H1 (cell line): ENCODE results near the gene RHOBTB3. TPM values are rescaled to one million over a fixed set of nuclear protein-coding genes. Genes with fewer than 3 reads are reported as not detected.

ENCODE experiments used
- CTCF ChIA-PET: fragments of 300-600 bp; sonication (Branson Sonifier 250); formaldehyde crosslinking; loops from one replicate; lab custom pipeline; 2021; ENCODE audit not compliant: partially characterized antibody; lab: Charles Lee
- POLR2A ChIA-PET: fragments of 300-600 bp; sonication (Branson Sonifier 250); formaldehyde crosslinking; loops from one replicate; lab custom pipeline; 2021; ENCODE audit warnings: inconsistent platforms; ENCODE audit not compliant: partially characterized antibody; lab: Charles Lee
- DNase-seq, 2 experiments: peaks; one replicate each; pipeline versions ENCODE4 v3.0.0 to v3.0.0-alpha.2; 2010 to 2022; ENCODE audit warnings: low spot score in 2 of 2, low read depth in 1 of 2, mixed read lengths in 1 of 2
- FAIRE-seq: peaks from 2 replicates; lab custom pipeline; 2011; peaks lifted over from hg19 to GRCh38; lab: Jason Lieb, UNC
- H2AFZ ChIP-seq: 2 replicates; pipeline ENCODE4 v1.8.1; 2012; ENCODE audit warnings: low read length, inconsistent platforms
- H2AK5ac ChIP-seq: 2 replicates; pipeline ENCODE4 v1.6.1; 2013; ENCODE audit warnings: low read depth, low read length
- H2BK120ac ChIP-seq: replicated peaks from 2 replicates; pipeline ENCODE3; 2013; ENCODE audit warnings: low read depth, low read length, inconsistent platforms
- H2BK12ac ChIP-seq: 2 replicates; pipeline ENCODE4 v1.6.1; 2013; ENCODE audit warnings: low read depth, low read length
- H2BK15ac ChIP-seq: 2 replicates; pipeline ENCODE4 v1.6.1; 2013; ENCODE audit warnings: low read length
- H2BK20ac ChIP-seq: 2 replicates; pipeline ENCODE4 v1.6.1; 2013; ENCODE audit warnings: low read length
- H2BK5ac ChIP-seq: 2 replicates; pipeline ENCODE4 v1.6.1; 2013; ENCODE audit warnings: low read depth, low read length
- H3K14ac ChIP-seq: 2 replicates; pipeline ENCODE4 v1.6.1; 2013; ENCODE audit warnings: inconsistent platforms; ENCODE audit not compliant: insufficient read length
- H3K18ac ChIP-seq: 2 replicates; pipeline ENCODE4 v1.6.1; 2013; ENCODE audit warnings: low read length; ENCODE audit errors: extremely low read depth
- H3K23ac ChIP-seq: 2 replicates; pipeline ENCODE4 v1.6.1; 2013; ENCODE audit warnings: inconsistent platforms; ENCODE audit not compliant: insufficient read length
- H3K23me2 ChIP-seq: 2 replicates; pipeline ENCODE4 v1.6.1; 2013; ENCODE audit warnings: low read depth, low read length
- H3K27ac ChIP-seq: 2 replicates; pipeline ENCODE4 v1.6.1; 2011; ENCODE audit warnings: low read depth, low read length, inconsistent platforms
- H3K27me3 ChIP-seq, 4 experiments: replicated peaks in 1 of 4; 1 replicate in 1 of 4; 2 replicates in 3 of 4; pipeline versions ENCODE4 v1.6.1 to v1.8.1; 2011 to 2013; ENCODE audit warnings: low read length in 3 of 4, mild to moderate bottlenecking in 3 of 4, inconsistent platforms in 2 of 4, mixed read lengths in 2 of 4, moderate library complexity in 1 of 4; ENCODE audit not compliant: control insufficient read depth in 3 of 4, insufficient read depth in 3 of 4; ENCODE audit errors: extremely low read depth in 1 of 4
- H3K36me3 ChIP-seq, 4 experiments: 2 replicates each; pipeline versions ENCODE4 v1.6.1 to v1.8.1; 2011 to 2013; ENCODE audit warnings: mild to moderate bottlenecking in 4 of 4, low read length in 3 of 4, moderate library complexity in 2 of 4, control low read depth in 1 of 4, inconsistent platforms in 1 of 4; ENCODE audit not compliant: insufficient read depth in 4 of 4, control insufficient read depth in 2 of 4
- H3K4ac ChIP-seq: replicated peaks from 2 replicates; pipeline ENCODE3; 2013; ENCODE audit warnings: low read length, low read depth, mixed read lengths, inconsistent platforms; ENCODE audit not compliant: insufficient read length
- H3K4me1 ChIP-seq, 4 experiments: replicated peaks in 1 of 4; 1 replicate in 1 of 4; 2 replicates in 3 of 4; pipeline versions ENCODE4 v1.6.1 to v1.8.1; 2011 to 2013; ENCODE audit warnings: low read length in 3 of 4, inconsistent platforms in 2 of 4, mixed read lengths in 1 of 4; ENCODE audit not compliant: insufficient read depth in 4 of 4, control insufficient read depth in 3 of 4
- H3K4me2 ChIP-seq, 2 experiments: 2 replicates each; pipeline versions ENCODE4 v1.6.1 to v1.8.1; 2011 to 2013; ENCODE audit warnings: low read depth in 2 of 2, low read length in 2 of 2, control low read depth in 1 of 2, inconsistent platforms in 1 of 2, mild to moderate bottlenecking in 1 of 2; ENCODE audit not compliant: insufficient read depth in 1 of 2
- H3K4me3 ChIP-seq, 4 experiments: fragments of 200-600, 300-600 bp in 1 of 4; sonication (generic), shearing (Covaris generic), sonication (Bioruptor Twin) in 1 of 4; 2 replicates each; pipeline versions ENCODE4 v1.5.1 to v1.8.1; 2011 to 2016; ENCODE audit warnings: low read length in 4 of 4, low read depth in 3 of 4, control low read depth in 2 of 4, inconsistent platforms in 2 of 4, mild to moderate bottlenecking in 2 of 4, mixed read lengths in 1 of 4, moderate library complexity in 1 of 4; ENCODE audit not compliant: insufficient read depth in 2 of 4; ENCODE audit errors: extremely low read depth in 1 of 4
- H3K56ac ChIP-seq: replicated peaks from 2 replicates; pipeline ENCODE3; 2013; ENCODE audit warnings: low read depth, mild to moderate bottlenecking, mixed read lengths, low read length, inconsistent platforms; ENCODE audit not compliant: insufficient read length
- H3K79me1 ChIP-seq: 2 replicates; pipeline ENCODE4 v1.6.1; 2013; ENCODE audit warnings: low read depth, low read length, control low read depth
- H3K79me2 ChIP-seq, 2 experiments: 2 replicates each; pipeline versions ENCODE4 v1.6.1 to v1.8.1; 2012 to 2013; ENCODE audit warnings: low read length in 2 of 2, mild to moderate bottlenecking in 2 of 2, inconsistent platforms in 1 of 2; ENCODE audit not compliant: insufficient read depth in 2 of 2, control insufficient read depth in 1 of 2
- H3K9ac ChIP-seq, 4 experiments: replicated peaks in 1 of 4; 1 replicate in 1 of 4; 2 replicates in 3 of 4; pipeline versions ENCODE4 v1.6.1 to v1.8.1; 2011 to 2013; ENCODE audit warnings: low read depth in 3 of 4, low read length in 3 of 4, control low read depth in 2 of 4, mild to moderate bottlenecking in 2 of 4, moderate library complexity in 2 of 4, inconsistent platforms in 1 of 4; ENCODE audit errors: extremely low read depth in 1 of 4
- H3K9me3 ChIP-seq, 2 experiments: 2 replicates each; pipeline versions ENCODE4 v1.6.1 to v1.8.1; 2012 to 2013; ENCODE audit warnings: mild to moderate bottlenecking in 2 of 2, moderate library complexity in 2 of 2, control low read depth in 1 of 2, inconsistent platforms in 1 of 2, low read depth in 1 of 2, low read length in 1 of 2, mixed read lengths in 1 of 2; ENCODE audit not compliant: insufficient read depth in 2 of 2
- H4K20me1 ChIP-seq, 2 experiments: replicated peaks in 1 of 2; 2 replicates each; pipeline versions ENCODE3 to v1.8.1; 2011 to 2013; ENCODE audit warnings: inconsistent platforms in 2 of 2, low read length in 2 of 2, mild to moderate bottlenecking in 1 of 2; ENCODE audit not compliant: insufficient read depth in 2 of 2, control insufficient read depth in 1 of 2
- H4K5ac ChIP-seq: 2 replicates; pipeline ENCODE4 v1.6.1; 2013; ENCODE audit warnings: low read length, low read depth, mixed read lengths, inconsistent platforms; ENCODE audit not compliant: insufficient read length
- H4K8ac ChIP-seq: 2 replicates; pipeline ENCODE4 v1.8.0; 2013; ENCODE audit warnings: mild to moderate bottlenecking, moderate library complexity, low read length, inconsistent platforms; ENCODE audit not compliant: insufficient read depth; ENCODE audit errors: extremely low read depth
- H4K91ac ChIP-seq: replicated peaks from 2 replicates; pipeline ENCODE3; 2013; ENCODE audit warnings: low read length, mixed read lengths, inconsistent platforms; ENCODE audit not compliant: insufficient read length
- GABPA ChIP-seq: IDR thresholded peaks from 2 replicates; pipeline ENCODE4 v1.6.1; 2011; ENCODE audit warnings: mild to moderate bottlenecking, low read length, moderate library complexity, borderline replicate concordance; ENCODE audit not compliant: insufficient read depth
- HDAC6 ChIP-seq: IDR thresholded peaks from one replicate; pipeline ENCODE4 v1.7.1; 2012; ENCODE audit warnings: low read depth, mild to moderate bottlenecking, inconsistent platforms, low read length, moderate library complexity
- JUN ChIP-seq: IDR thresholded peaks from 2 replicates; pipeline ENCODE4 v1.6.1; 2011; ENCODE audit warnings: low read depth, mild to moderate bottlenecking, improper control_type of control experiment, low read length
- JUND ChIP-seq: IDR thresholded peaks from 2 replicates; pipeline ENCODE4 v1.6.1; 2011; ENCODE audit warnings: mild to moderate bottlenecking, improper control_type of control experiment, low read length
- NANOG ChIP-seq: IDR thresholded peaks from 2 replicates; pipeline ENCODE4 v1.6.1; 2011; ENCODE audit warnings: low read length, low read depth, mild to moderate bottlenecking, inconsistent platforms; ENCODE audit not compliant: insufficient read depth, poor library complexity, severe bottlenecking
- SIN3A ChIP-seq, 2 experiments: IDR thresholded peaks in 1 of 2; conservative IDR thresholded peaks in 1 of 2; 2 replicates each; pipeline ENCODE4 v1.6.1; 2011 to 2012; ENCODE audit warnings: low read length in 2 of 2, improper control_type of control experiment in 1 of 2, low read depth in 1 of 2, mild to moderate bottlenecking in 1 of 2
- SIRT6 ChIP-seq: IDR thresholded peaks from one replicate; pipeline ENCODE4 v1.7.1; 2012; ENCODE audit warnings: low read length, inconsistent platforms
- SP2 ChIP-seq: IDR thresholded peaks from 2 replicates; pipeline ENCODE4 v1.6.1; 2012; ENCODE audit warnings: mild to moderate bottlenecking, low read length, inconsistent platforms
- SRF ChIP-seq: IDR thresholded peaks from 2 replicates; pipeline ENCODE4 v1.6.1; 2011; ENCODE audit warnings: mild to moderate bottlenecking, low read depth, low read length, moderate library complexity
- TCF12 ChIP-seq: IDR thresholded peaks from 2 replicates; pipeline ENCODE4 v1.6.1; 2011; ENCODE audit warnings: low read depth, mild to moderate bottlenecking, low read length
- YY1 ChIP-seq: IDR thresholded peaks from 2 replicates; pipeline ENCODE4 v1.6.1; 2011; ENCODE audit warnings: low read depth, mild to moderate bottlenecking, low read length
- WGBS, 2 experiments: shearing (Covaris generic) in 1 of 2; methylation state at CpG; one replicate each; pipeline versions ENCODE4 v1.1.6 to v1.1.7; 2013 to 2015; ENCODE audit warnings: low lambda C conversion rate in 2 of 2, mixed read lengths in 2 of 2, inconsistent platforms in 1 of 2, low coverage in 1 of 2, missing lambda C conversion rate in 1 of 2; ENCODE audit not compliant: insufficient replicate concordance in 2 of 2, insufficient coverage in 1 of 2, insufficient read length in 1 of 2; ENCODE audit errors: extremely low coverage in 1 of 2, missing lambda C conversion rate in 1 of 2; 5-methylcytosine and 5-hydroxymethylcytosine counted together
- polyA plus RNA-seq, 7 experiments: library from polyadenylated mRNA; depleted of rRNA in 3 of 7; stranded (reverse) in 5 of 7; unstranded in 2 of 7; fragments of >200 nt in 5 of 7; fragments of 200-250 nt in 2 of 7; gene quantifications; 1 replicate in 5 of 7; 2 replicates in 1 of 7; 4 replicates in 1 of 7; pipeline versions ENCODE4 v1.2.1 to v1.2.3, GENCODE V29; 2011 to 2013; ENCODE audit warnings: missing spikeins in 2 of 7, mixed read lengths in 2 of 7
- total RNA-seq: library from RNA; stranded (reverse); fragmentation: NEBNext Ultra II Directional; extraction: Animal tissue kit (Norgen Biotek cat#: 25700); gene quantifications from 2 replicates; pipeline ENCODE4 v1.2.1, GENCODE V29; 2021
- TF ChIP-seq, protein P1 (sequence below): IDR thresholded peaks from 2 replicates; pipeline ENCODE4 v1.6.1; 2012; ENCODE audit warnings: inconsistent platforms
- TF ChIP-seq, protein P2 (sequence below): IDR thresholded peaks from 2 replicates; pipeline ENCODE4 v1.6.1; 2012; ENCODE audit warnings: inconsistent platforms

Gene RHOBTB3
- total and polyA plus RNA-seq, 2 of the 8 experiments (the other 6 are each of a cell fraction or from before 2014, with no cell fraction given): 8.2 to 17.5 TPM

DNA sequence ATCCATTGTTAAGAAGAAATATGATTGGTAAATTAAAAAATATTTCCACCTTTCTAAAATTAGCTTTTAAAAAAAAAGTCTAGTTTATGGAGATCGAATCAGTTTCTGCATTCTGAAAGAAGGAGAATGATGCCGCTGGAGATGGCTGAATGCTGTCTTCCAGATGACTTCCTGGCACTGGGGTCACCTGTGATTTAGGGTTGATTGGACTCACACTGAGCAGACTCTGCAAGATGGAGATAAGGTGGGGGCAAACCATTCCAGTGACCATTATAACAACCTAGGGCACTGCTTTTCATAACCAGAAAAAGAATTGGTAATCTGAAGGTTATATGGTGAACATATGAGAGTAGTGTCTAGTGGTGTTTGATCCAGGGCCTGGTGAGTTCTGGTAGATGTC lies 40.8 kb downstream of the RHOBTB3 start:
- Histone ChIP-seq H3K18ac (no peak overlapping the region), H4K5ac (no peak overlapping the region), H3K23me2 (no peaks in the 10 kb centered on the region), H4K20me1 (no peaks in the 10 kb centered on the region), H3K4me1 (no peaks in the 10 kb centered on the region), H3K4me2 (no peak overlapping the region), H3K27me3 (peaks cover 0 to 1% (median 0%) of the 10 kb centered on the region in 4 experiments; a peak in 1 of 7 replicates), H3K4ac (no peak overlapping the region), H3K14ac (no peak overlapping the region), H2BK12ac (no peak overlapping the region), H3K79me1 (no peaks in the 10 kb centered on the region), H4K91ac (no peak overlapping the region), H3K9ac (no peak overlapping the region), H2AK5ac (no peak overlapping the region), H3K27ac (no peak overlapping the region), H3K79me2 (no peaks in the 10 kb centered on the region), H2AFZ (no peak overlapping the region), H2BK120ac (no peak overlapping the region), H2BK5ac (no peak overlapping the region), H3K56ac (no peak overlapping the region), H3K9me3 (no peaks in the 10 kb centered on the region), H2BK20ac (no peak overlapping the region), H3K36me3 (no peaks in the 10 kb centered on the region), H2BK15ac (no peak overlapping the region), H4K8ac (no peak overlapping the region), H3K23ac (no peak overlapping the region), H3K4me3 (no peak overlapping the region)
- no peak for FAIRE-seq
- CTCF ChIA-PET: interaction anchor here (0.7 to 4.1 kb wide), 9 partner anchors 9 to 130 kb away, joined by 3 to 17 read pairs (median 3); no protein-coding TSS in a partner anchor
- DNase-seq: no peak
- WGBS, 2 experiments: 87% methylated on average over 2 of the region's 2 CpGs; no CpG with 5 or more reads in 1 of the 2 experiments
- POLR2A ChIA-PET: no interaction called here
- TF ChIP-seq SP2 (no peak), JUN (no peak), SIN3A (conservative IDR thresholded peaks at IDR 0.05 in 1 of 2, IDR thresholded peaks at IDR 0.05 in 1 of 2; ENCODE audit: low read depth in 1 of 2, low read length in 2 of 2) (no peak), TCF12 (no peak), GABPA (no peak), SRF (no peak), NANOG (no peak), SIRT6 (no peak), JUND (no peak), YY1 (no peak), HDAC6 (no peak)
- TF ChIP-seq, protein P1, sequence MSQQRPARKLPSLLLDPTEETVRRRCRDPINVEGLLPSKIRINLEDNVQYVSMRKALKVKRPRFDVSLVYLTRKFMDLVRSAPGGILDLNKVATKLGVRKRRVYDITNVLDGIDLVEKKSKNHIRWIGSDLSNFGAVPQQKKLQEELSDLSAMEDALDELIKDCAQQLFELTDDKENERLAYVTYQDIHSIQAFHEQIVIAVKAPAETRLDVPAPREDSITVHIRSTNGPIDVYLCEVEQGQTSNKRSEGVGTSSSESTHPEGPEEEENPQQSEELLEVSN: no peak
- TF ChIP-seq, protein P2, sequence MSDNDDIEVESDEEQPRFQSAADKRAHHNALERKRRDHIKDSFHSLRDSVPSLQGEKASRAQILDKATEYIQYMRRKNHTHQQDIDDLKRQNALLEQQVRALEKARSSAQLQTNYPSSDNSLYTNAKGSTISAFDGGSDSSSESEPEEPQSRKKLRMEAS: no peak
